Adipose tissue (tissue), 3 donors: ENCODE results near the gene ENPP7. TPM values are rescaled to one million over a fixed set of nuclear protein-coding genes. Genes with fewer than 3 reads are reported as not detected.

ENCODE experiments used
- H3K27ac ChIP-seq: one replicate; pipeline ENCODE4 v1.5.1; 2013; ENCODE audit warnings: low read depth, low read length
- WGBS, 3 donors: extraction: QIAGEN DNeasy Blood & Tissue Kit; methylation state at CpG; one replicate each; pipeline ENCODE4 v1.1.7; 2013; 5-methylcytosine and 5-hydroxymethylcytosine counted together
- polyA plus RNA-seq, 3 donors: library from polyadenylated mRNA; stranded (reverse); fragments of 200-250 nt; gene quantifications; one replicate each; pipeline ENCODE4 v1.2.3, GENCODE V29; 2013
- donor health status: healthy with polysubstance abuse.
- donor health status: Bipolar disorder and iron deficiency.
- donor health status: healthy.

The ENPP7 gene
- polyA plus RNA-seq, 3 donors: not detected

DNA sequence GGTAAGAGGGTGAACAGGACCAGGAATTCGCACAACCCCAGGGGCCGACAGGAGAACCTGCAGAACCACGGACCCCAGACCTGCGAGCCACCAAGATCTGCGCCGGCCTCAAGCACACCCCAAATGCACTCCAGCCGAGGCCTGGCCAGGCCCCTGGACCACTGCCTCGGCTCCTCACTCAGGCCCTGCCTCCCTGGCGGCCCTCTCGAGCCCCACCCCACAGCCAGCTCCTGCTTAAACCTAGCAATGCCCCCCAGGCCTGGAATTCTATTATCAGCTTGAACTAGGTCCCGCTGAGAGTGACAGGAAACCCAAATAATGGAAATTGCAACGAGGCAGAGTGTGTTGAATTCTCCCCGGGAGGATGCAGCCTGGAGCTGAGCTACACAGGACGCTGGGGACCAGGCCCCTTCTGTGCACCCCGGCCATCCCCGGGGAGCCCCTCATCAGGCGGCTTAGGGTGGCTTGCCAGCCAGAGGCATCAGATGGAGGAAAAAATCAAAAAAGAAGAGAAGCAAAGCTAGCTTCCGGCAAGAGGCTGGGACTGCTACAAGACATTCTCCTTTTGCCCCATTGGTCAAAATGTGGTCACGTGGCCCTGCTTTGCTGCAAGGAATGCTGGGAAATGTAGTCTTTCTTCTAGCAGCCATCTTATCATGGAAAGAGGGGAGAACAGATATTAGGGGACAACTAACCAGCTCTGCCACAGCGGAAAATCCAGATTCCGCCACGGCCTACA, 2.4 kb upstream of the ENPP7 start:
- WGBS, 3 donors: 44 to 52% (median 52%) methylated on average over 22 of the region's 22 CpGs

DNA sequence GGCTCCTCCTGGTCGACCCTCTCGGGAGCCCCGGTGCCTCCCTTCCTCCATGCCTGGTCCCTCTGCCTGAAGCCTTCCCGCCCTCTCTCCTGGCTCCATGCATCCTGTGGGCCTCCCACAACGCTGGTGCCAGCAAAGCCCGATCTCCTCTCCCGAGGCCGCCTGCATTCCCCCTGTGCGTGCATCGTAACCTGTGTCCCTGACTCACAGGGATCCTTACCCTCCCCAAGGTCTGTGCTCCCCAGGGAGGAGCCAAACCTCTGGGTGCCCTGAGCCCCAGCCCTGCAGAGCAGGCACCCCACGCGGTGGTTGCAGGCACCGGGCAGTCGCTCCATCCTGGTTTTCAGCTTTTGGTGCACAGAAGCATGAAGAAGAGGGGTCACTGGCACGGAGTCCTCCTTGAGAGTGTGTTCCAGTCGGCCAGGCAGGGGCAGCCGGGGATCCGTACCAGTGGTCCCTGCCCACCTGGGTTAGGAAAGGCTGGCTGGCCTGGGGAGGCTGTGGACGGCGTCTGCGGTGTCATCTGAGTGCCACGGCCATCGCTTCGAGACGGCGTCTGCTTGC, 1.8 kb upstream of the ENPP7 start:
- H3K27ac ChIP-seq: no peak overlapping the region
- WGBS, 3 donors: 72 to 73% (median 73%) methylated on average over 26 of the region's 26 CpGs

More for the DNA sequence above, 2.4 kb upstream of the ENPP7 start:
- no peak overlapping the region for H3K27ac ChIP-seq

- 91 to 93% (median 93%) methylated on average over 12 of the region's 12 CpGs for WGBS, 3 donors
- no peak overlapping the region for H3K27ac ChIP-seq
Measured at GRCh38 chr17:79729761-79730160, 982 bp upstream of the ENPP7 start.

DNA sequence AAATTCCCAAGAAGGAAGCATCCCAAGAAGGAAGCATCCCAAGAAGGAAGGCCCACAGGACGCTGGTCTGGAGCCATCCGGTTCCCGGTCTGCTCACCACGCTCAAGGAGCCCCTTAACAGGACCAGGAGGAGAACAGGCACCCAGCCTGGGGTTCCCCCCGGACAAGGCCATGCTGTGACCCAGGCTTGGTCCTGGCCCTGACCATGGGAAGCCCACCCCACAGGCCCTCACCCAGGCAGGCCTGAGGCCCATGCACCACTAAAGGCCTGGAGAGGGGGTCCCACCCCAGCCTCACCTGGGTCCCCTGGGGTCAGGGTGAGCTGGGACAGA, 340 bp upstream of the ENPP7 start:
- H3K27ac ChIP-seq: no peak overlapping the region
- WGBS, 3 donors: 93% methylated on average over 5 of the region's 5 CpGs

GRCh38 chr17:79732254-79732653, 1.5 kb downstream of the ENPP7 start:
- WGBS, 3 donors: 84 to 93% (median 87%) methylated on average over 10 of the region's 10 CpGs
- no peak overlapping the region for H3K27ac ChIP-seq

DNA sequence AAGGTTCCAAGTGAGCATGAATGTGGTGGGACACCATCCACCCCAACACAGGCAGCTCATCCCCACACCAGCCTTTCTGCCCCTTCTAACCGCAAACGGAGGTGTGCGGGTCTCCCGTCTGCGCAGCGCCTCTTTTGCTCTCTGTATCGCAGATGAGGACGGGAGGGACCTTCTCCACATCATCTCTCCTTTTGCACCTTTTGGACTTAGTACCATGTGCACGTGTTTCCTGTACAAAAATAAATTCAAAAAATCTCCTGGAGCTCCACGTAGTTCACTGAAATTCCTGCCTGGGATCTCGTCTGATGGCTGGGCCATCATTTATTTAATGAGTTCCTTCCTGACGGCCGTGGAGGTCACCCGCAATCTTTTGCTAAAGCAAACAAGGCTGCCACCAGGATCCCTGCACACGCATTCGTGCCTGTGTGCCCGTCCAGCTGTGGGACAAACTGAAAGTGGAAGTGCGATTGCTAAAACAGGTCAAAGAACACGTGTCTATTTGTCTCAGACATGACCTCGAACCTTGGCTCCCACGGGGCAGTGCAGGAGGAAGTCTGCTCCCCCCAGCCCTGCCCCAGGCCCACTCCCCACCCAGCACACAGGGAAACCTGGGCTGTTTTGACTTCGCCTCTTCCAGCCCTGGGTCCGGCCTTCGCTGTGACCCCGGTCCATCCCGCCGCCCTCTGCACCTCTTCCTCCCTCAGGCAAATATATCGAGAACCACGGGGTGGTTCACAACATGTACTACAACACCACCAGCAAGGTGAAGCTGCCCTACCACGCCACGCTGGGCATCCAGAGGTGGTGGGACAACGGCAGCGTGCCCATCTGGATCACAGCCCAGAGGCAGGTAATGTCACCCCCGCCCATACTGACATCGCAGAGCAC, 2.3 kb downstream of the ENPP7 start:
- 59 to 62% (median 61%) methylated on average over 35 of the region's 35 CpGs for WGBS, 3 donors
- no peak overlapping the region for H3K27ac ChIP-seq

- no peak overlapping the region for H3K27ac ChIP-seq
- 82 to 87% (median 86%) methylated on average over 9 of the region's 9 CpGs for WGBS, 3 donors
Measured at GRCh38 chr17:79733692-79734070, 2.9 kb downstream of the ENPP7 start.

DNA sequence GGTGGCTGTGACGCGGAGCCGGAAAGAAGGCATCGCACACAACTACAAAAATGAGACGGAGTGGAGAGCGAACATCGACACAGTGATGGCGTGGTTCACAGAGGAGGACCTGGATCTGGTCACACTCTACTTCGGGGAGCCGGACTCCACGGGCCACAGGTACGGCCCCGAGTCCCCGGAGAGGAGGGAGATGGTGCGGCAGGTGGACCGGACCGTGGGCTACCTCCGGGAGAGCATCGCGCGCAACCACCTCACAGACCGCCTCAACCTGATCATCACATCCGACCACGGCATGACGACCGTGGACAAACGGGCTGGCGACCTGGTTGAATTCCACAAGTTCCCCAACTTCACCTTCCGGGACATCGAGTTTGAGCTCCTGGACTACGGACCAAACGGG, 4.4 kb downstream of the ENPP7 start:
- 92 to 97% (median 96%) methylated on average over 32 of the region's 32 CpGs for WGBS, 3 donors
- no peak overlapping the region for H3K27ac ChIP-seq

GRCh38 chr17:79737046-79737921, 6.5 kb downstream of the ENPP7 start:
- 88 to 92% (median 90%) methylated on average over 30 of the region's 30 CpGs for WGBS, 3 donors
- no peak overlapping the region for H3K27ac ChIP-seq

DNA sequence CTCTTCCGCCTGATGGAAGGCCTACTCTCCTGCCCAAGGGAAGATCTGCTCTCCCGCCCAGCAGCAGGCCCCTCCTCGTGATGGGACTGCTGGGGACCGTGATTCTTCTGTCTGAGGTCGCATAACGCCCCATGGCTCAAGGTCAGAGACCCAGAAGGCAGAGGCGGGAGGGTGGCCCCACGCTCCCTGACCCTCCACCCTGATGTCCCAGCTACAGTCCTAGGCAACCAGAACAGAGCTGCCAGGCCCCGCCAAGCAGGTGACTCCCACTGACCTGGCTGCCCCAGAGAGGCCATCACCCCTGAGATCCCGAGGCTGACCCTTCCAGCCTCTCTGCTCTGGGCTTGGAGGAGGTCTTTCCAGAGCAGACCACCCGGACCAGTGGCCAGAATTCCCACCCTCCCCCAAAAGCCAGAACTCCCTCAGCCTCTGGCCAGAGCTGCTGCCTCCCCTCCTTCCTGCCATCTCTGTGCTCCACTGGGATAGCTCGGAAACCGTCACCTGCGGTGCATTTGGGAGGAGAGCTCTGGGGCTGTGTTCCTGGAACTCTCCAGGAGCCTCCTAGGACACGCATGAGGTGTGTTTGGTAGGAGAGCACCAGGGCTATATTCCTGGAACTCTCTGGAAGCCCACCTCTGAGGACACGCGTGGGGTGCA, 7.3 kb downstream of the ENPP7 start:
- WGBS, 3 donors: 87 to 92% (median 88%) methylated on average over 17 of the region's 17 CpGs
- no peak overlapping the region for H3K27ac ChIP-seq

DNA sequence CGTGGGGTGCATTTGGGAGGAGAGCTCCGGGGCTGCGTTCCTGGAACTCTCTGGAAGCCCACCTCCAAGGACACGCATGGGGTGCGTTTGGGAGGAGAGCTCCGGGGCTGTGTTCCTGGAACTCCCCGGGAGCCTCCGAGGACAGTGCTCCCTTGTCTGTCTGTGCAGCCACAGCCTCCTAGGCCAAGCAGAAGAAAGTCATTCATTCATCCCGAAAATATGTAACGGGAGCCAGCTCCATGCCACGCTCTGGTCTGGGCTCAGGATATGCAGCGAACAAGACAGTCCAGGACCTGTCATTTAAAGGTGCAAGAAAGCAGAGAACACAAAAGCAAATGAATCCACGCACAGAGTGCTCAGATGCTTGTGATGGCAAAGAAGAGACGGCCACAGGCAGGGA, 7.9 kb downstream of the ENPP7 start:
- H3K27ac ChIP-seq: no peak overlapping the region
- WGBS, 3 donors: 73 to 92% (median 90%) methylated on average over 14 of the region's 14 CpGs

- WGBS, 3 donors: 71 to 82% (median 79%) methylated on average over 28 of the region's 28 CpGs
- H3K27ac ChIP-seq: no peak overlapping the region
Measured at GRCh38 chr17:79739148-79740062, 8.7 kb downstream of the ENPP7 start.

DNA sequence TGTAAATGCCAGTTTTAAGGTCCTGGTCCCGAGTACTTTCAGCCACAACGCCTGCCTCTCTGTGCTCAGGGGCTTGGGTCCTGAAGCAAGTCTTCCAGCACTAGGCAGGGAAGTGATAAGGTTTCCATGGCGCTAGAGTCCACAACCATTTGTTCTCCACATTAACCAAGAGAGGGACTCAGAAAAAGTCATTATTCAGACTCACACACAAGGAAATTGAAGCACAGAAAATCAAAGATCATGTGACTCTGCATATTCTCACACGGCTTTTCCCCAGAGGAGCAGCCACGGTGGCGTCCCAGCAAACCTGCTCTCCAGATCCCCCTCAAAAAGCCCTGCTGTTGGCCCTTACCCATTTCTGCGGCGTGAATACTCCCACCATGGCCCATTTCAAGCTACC, 9.7 kb downstream of the ENPP7 start:
- H3K27ac ChIP-seq: no peak overlapping the region
- WGBS, 3 donors: 14 to 40% (median 37%) methylated on average over 8 of the region's 8 CpGs

DNA sequence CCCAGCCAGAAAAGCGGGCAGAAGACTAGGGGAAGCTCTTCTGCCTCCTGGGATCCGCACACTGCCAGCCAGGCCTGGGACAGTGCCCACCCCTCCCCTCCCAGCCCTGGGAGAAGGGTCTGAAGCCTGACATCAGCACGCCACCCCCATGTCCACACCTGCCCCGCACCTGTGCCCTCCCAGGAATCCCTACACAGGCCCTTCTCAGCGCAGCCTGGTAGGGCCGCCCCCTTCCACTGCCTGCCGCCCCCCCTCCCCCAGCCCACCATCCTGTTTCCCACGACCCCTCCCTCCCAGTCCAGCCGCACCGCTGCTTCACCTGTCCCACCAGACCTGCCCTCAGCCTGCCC, 10.6 kb downstream of the ENPP7 start:
- no peak overlapping the region for H3K27ac ChIP-seq
- WGBS, 3 donors: 24 to 33% (median 31%) methylated on average over 8 to 10 of the region's 10 CpGs

GRCh38 chr17:79741751-79742588, 11.2 kb downstream of the ENPP7 start:
- H3K27ac ChIP-seq: no peak overlapping the region
- 9 to 10% (median 9%) methylated on average over 47 to 53 of the region's 53 CpGs for WGBS, 3 donors

- H3K27ac ChIP-seq: no peak overlapping the region
- WGBS, 3 donors: 83 to 96% (median 90%) methylated on average over 1 of the region's 1 CpG
Measured at GRCh38 chr17:79742589-79742918, 11.8 kb downstream of the ENPP7 start.
